T-helper 22 cell (primary cell): ENCODE results near the gene CPSF4L.

Experiments
- DNase-seq: peaks from one replicate; pipeline ENCODE4 v3.0.0-alpha.2; 2020; ENCODE audit warnings: low read depth

CPSF4L gene

DNA sequence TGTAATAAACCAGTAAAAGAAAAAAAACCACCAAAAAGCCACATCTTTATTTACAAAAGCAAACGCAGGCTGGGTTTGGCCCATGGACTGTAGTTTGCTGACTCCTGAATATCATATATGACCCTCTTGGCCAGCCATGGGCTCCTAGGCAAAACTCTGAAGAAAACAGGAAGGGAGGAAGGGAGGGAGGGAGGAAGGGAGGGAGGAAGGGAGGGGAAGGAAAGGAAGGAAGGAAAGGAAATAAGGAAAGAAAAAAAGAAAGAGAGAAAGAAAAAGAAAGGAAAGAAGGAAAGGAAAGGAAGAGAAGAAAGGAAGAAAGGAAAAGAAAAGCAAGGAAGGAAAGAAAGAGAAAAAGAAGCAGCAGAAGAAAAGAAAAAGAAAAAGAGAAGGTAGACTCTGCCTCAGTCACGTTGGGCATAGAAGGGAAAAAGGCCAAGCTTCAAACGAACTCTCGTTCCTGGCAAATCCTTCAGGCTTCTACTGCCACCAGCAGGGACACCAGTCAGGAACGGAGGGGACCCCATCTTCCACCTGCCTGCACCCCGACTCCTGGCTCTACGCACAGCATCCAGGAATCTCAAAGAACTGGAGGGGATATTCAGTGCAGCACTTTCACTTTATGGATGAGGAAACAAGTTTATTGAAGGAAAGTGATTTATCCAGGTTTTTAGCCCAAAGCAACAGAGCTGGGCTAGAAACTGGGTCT, 28.0 kb upstream of the CPSF4L start:
- DNase-seq: no peak

DNA sequence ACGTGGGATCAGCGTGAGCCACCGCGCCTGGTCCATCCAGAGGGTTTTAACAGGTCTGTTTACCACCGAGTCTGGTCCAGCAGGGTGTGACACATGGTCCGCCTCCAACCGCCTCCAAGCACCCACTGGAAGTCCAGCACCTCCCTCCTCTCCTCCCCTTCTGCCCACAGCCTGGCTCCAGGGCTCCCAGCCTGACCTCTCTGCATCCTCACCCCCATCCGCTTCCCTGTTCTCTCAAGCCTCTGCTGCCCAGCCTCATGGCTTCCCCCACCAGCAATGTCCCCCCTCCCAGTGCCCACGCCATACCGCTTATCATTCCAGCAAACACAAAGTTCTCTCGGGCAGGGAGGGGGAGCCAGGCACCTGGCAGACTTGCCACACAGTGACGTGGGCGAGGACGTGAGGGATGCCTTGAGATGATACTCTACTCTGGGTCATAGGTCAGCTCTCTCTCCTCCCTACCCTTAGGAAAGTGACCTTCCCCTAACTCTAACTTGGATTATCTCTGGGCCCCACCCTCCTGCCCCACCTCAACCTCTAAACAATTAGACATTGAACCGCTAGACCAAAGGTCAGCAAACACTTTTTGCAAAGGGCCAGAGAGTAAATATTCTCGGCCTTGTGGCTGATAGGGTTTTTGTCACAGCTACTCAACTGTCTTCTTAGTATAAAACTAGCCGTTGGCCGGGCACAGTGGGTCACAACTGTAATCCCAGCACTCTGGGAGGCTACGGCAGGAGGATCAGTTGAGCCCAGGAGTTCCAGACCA, 27.0 kb upstream of the CPSF4L start:
- DNase-seq: no peak

DNA sequence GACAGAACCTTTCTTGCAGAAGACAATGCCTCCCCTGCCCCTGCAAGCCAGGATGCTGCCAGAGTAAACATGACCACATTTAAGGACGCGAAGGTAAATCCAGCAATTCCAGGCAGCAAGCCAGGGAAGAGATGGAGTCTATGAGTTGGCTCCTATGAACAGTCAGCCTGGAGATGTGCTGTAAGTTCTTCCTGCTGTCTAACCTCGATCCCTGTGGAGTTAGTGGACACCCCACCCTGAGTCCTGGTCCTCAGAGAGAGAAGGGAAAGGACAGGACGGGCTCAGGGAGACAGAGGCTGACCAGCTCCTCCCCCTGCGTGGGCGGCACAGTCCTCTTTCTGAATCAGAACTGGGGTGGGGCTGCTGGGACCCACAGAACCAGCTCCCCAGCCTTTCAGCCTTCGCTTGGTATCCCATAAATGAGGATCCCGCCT, 25.2 kb upstream of the CPSF4L start:
- no peak for DNase-seq

DNA sequence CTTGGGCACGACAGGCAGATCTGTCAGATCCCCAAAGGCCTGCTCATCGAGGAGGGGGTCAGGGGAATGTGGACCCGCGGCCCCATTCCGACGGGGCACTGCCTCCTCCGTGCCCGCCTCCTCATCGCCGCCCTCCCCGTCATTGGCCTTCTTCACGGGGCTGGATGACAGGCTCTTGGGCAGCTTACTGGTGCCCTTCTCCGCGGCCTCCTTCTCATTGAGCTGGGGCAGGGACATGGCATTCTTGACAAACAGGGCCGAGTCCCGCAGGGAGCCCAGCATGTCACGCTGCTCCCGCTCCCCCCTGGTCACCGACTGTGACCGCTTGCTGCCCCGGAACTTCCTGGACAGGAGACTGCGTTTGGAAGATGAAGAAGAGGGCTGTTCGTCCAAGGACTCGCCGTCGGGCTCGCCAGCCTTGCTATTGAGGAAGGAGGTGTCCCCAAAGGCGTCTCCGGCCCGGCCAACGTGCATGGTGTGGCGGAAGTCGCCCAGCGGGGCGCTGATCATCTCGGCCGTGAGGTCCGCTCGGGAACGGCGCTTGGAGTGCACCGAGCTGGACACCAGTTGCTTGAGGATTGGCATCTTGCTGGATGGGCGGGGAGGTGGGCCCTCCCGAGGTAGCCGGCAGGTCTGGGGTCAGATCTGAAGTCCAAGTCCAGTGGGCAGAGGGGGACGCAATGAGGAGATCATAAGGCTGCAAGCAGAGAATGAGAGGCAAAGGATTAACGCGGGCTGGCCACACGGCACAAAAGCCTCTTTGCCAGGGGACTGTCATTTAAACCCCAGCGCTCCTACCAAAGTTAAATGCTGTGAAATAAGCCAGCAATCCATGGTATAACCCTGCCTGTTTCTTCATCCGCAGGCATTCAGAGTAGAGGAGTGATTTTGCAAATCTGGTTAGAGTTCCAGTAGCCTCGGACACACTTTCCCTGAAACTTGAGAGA, 24.5 kb upstream of the CPSF4L start:
- DNase-seq: no peak

DNA sequence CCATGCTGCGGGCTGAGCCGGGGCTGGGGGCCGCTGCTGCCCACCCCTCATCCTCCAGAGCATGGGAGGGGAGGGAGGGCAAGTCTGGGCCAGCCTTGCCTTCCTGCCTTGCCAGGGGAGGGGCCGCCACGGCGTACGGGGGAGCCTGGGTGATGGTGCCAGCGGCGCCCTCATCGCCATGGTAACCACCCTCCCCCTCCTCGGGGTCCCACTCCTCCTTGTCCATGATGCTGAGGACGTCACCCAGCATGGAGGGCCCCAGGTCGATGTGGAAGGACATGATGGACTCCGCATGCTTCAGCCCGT, 23.9 kb upstream of the CPSF4L start:
- DNase-seq: no peak

DNA sequence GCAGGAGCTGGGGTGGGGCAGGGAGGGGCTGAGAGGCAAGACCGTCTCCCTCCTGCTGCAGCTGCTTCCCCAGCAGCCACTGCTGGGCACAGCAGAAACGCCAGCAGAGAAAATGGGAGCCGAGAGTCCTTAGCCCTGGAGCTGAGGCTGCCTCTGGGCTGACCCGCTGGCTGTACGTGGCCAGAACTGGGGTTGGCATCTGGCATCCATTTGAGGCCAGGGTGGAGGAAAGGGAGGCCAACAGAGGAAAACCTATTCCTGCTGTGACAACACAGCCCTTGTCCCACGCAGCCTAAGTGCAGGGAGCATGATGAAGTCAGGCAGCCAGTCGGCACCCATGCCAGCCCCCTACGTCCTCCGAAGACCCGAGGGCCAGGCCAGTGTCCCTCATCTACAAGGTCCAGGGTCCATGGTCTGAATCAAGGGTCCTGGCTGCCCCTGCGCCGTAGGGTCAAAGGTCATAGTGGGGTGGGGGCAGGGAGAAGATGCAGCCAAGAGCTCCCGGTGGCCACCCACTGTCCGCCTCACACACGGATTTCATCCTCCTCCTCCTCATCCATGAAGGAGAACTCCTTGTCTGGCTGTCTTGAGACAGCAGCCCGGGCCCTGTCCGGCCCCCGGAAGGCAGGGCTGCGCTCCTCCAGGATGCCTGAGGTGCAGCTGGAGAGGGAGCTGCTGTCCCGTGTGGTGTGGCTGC, 23.4 kb upstream of the CPSF4L start:
- DNase-seq: no peak

DNA sequence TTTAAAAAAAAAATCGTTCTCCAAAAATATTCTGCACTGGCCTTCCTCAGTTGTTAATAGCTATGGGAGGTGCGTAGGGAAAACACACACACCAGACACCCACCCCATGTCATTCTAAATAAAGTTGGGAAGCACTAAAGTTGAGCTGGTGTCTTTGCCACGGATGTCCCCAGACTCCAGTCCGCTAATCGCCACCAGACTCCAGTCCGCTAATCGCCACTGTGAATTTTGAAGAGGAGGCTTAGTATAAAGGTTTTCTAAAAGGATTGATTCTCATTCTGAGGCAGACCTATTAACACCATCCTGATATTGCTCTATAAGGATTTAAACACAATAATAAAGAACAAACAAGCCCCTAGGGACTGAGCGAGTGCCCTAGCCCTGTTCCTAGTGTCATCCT, 22.7 kb upstream of the CPSF4L start:
- no peak for DNase-seq

DNA sequence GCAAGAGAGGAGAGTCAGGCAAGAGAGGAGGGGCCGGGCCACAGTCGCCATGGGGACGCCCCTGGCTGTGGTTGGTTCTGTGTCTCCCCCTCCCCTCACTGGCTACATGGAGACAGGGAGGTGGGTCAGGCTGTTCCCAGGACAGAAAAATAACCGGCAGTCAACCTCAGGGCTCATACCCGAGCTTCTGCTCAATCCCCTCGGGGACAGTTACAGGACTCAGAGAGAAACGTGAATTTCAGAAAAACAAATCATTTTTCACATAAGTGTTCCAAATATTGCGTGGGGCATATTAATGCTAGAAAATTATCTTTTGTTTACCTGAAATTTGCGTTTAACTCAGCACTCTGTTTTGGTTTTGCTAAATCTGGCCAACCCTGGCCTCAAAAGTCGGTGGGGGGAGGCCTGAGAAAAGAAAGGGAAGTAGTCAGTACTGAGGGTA, 22.2 kb upstream of the CPSF4L start:
- no peak for DNase-seq

DNA sequence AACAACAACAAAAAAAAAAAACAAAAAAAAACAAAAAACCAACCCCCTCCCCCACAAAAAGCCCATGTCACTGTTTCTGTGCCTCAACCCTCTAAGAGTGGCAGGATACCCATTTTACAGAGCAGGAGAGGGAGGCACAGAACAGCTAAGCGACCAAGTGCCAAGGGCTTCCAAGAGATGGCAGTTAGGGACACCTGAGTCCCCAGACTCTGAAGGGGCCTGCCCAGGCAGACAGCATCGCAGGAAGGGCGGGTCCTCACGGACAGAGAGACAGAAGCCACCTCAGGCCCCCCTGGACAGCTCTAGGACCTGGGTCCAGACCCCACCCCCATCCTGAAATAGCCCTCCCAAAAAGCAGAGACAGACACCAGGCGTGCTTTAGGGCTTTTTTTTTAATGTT, 21.6 kb upstream of the CPSF4L start:
- DNase-seq: no peak

DNA sequence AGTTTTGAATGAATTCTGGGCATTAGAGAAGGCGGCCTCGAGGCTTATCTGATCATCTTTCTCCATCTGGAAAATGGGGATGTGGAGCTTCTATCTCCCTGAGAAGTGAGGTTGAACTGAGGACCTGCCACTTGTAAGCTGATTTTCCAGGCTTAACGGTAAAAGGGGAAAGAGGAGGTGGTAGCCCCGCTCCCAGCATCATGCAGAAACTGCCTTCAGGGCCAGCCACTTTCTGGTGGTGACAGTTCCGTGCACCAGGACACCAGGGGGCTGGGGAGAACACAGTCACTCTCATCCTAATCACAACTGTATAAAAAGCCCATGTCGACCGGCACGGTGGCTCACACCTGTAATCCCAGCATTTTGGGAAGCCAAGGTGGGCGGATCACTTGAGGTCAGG, 20.9 kb upstream of the CPSF4L start:
- no peak for DNase-seq

DNA sequence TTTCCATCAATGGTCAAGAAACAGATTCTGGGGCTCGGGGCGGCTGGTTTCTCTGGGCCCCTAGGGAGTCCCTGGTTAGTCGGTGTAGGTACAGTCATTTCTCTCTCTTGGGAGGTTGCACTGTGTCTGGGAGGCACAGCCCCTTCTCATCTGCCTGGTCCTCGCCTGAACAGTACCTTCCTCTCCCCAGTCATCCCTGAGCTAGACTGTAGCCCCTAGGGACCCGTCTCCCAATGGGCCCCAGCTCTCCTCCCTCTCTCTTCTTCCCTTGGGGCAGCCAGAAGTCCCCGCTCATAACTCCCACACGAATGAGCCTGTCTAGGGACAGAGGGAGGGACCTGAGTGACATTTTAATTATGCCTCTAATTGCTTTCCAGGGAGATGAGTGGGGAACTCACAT, 20.2 kb upstream of the CPSF4L start:
- no peak for DNase-seq

DNA sequence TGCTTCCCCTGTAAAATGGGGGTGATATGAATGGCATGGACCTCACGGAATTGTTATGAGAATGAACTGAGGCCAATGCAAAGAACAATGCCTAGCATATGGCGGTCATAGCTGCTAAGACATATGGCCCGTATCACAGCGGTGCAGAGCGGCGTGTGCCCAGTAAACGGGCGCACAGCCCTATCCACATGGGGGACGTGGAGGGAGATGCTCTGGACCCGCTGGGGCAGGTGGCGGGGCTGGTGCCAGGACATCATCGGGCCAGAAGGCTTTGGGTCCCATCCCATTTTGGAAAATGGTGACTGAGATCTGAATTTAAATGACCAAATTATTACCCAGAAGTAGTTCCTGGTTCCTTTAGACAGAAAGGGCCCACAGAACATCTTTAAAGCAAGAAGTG, 18.5 kb upstream of the CPSF4L start:
- DNase-seq: no peak

DNA sequence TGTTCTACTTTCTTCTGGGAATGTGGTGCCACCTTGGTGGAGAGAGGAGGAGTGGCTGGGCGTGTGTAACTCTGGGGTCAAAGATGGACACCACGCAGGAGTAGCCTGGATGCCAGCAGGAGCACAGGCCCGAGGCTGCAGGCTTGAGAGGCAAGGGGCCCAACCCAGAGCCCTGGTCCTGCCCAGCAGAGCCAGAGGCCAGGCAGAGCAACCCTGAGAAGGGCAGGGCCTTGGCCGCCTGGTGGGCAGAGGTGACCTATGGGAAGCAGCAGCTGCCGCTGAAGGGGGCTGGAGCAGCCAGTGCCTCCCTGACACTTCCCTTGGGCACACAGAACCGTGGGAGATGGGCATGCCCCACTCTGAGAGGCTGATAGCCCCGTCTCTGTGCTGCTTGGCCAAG, 18.0 kb upstream of the CPSF4L start:
- DNase-seq: no peak

DNA sequence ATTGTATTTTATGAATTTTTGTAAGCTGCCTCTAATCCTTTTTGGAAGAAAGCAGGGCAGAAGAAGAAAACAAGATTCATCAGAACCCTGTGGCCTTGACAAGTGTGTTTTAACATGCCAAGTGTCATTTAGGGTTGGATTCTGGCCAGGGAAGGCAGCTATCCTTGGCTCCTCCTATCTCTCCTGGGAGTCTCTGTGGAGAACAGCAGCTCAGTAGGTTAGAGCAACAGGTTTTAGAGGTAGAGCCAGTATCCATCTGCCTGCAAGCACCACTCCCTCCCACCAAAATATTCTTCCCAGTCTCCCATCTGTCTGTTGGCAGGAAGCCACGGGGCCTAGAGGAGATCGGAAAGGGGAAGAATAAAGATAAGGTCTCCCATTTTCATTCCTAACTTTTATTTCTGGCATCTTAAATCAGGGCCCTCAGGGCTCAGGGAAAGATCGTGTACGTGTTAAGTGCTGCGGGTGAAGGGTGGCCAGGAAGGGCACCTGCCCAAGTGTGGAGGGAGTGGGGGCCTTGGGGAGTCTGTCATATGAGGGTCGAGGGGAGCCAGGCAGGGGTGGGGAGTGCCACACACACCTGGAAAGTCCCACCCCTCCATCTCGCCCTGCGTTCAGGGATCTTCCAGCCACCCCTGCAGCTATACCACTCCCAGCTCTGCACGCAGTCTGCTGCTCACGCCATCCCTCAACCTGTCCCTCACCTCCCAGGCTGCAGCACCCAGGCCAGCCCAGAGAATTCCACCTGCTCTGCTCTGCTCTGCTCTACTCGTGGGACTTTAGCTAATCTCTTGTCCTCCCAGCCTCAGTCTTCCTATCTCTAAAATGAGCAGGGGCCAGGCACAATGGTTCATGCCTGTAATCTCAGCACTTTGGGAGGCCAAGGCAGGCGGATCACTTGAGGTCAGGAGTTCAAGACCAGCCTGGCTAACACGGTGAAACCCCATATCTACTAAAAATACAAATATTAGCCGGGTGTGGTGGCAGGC, 17.1 kb upstream of the CPSF4L start:
- no peak for DNase-seq

DNA sequence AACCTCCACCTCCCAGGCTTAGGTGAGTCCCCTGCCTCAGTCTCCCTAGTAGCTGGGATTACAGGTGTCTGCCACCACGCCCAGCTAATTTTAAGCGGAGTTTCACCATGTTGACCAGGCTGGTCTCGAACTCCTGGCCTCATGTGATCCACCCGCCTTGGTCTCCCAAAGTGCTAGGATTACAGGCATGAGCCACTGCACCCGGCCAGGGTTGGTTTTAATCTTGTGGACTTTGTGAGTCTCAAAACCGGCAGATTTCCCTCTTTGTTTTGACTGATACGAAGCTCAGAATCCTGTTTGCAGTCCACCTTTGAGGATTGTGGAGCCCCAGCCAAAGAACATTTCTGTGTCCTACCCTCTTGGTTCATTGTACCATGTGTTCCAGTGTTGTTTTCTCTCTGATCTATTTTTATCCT, 16.4 kb upstream of the CPSF4L start:
- DNase-seq: no peak

DNA sequence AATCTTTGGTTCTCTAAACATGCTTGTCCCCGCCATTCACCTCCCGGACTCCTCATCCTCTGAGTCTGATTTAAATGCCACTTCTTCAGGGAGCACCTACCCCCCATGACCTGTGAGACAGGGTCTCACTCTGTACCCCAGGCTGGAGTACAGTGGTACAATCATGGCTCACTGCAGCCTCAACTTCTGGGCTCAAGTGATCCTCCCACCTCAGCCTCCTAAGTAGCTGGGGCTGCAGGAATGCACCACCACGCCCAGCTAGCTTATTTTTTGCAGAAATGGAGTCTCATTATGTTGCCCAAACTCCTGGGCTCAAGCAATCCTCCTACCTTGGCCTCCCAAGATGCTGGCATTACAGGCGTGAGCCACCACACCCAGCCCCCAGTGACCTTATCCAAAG, 12.8 kb upstream of the CPSF4L start:
- no peak for DNase-seq

DNA sequence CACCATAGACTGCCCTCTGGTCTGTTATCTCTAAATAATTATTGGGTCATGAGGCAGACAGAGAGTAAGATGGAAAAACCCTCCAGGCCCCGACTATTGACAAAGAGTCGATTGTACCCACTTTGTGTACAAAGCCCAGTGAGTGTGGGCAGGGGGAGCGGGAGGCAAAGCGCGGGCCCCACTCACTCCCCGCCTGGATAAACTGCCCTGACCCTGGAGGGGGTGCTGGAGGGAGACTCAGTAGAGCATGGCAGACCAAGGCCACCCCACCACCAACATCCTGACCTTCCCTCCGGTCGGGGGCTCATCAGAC, 11.2 kb upstream of the CPSF4L start:
- DNase-seq: no peak

DNA sequence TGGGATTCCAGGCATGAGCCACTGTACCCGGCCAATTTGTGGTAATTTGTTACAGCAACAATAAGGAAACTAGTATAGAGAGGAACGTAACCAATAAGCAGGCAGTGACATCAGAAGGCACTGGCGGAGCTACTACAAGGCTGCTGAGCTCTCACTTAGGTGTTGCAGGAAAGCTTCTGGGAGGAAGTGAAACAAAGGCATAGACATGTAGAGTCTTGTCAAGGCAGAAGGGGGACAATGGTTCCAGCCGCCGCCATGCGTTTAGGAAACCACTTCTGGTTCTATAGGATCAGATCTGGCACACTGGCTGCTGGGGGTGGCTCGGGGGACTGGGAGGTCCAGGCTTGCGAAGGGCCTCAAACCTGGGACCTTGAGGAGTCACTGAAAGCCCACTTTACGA, 9.4 kb upstream of the CPSF4L start:
- DNase-seq: no peak

DNA sequence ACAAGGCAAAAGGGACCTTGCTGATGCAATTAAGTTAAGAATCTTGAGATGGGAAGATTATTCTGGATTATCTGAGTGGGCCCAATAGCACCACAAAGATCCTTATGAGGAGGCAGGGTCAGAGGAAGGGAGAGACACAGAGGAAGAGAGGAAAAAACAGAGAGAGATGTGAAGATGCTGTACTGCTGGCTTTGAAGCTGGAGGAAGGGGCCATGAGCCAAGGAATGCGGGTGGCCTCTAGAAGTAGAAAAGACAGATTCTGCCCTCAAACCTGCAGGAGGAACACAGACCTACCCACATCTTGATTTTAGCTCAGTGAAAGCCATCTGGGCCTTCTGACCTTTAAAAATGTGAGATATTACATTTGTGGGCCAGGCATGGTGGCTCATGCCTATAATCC, 8.1 kb upstream of the CPSF4L start:
- DNase-seq: no peak

DNA sequence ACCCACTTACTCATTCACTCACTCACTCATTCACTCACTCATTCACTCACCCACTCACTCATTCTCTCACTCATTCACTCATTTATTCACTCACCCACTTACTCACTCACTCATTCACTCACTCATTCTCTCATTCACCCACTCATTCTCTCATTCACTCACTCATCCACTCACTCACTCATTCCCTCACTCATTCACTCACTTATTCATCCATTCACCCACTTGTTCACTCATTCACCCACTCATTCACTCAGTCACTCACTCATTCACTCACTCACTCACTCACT, 7.6 kb upstream of the CPSF4L start:
- no peak for DNase-seq

DNA sequence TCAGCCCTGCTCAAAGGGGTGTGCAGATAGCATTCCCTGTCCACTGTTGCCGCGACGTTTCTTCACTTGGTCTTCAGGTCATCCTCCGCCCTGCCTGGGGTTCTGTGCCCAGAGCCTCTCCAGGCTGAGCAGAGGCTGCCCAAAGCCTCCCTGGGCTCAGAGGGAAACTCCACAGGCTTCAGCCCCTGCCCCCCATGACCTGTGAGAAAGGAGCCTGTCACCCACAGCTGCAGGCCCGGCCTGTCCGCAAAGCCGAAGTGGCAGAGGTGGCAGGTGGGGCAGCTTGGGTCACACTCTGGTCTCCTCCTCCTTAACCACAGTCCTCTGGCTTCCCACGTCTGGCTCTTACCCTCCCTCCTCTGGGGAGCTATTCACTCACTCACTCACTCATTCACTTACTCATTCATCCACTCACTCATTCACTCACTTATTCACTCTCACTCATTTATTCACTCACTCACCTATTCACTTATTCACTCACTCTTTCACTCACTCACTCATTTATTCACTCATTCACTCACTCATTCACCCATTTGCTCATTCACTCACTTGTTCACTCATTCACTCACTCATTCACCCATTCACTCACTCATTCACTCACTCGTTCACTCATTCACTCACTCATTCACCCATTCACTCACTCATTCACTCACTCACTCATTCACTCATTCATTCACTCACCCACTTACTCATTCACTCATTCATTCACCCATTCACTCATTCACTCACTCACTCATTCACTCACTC, 7.1 kb upstream of the CPSF4L start:
- DNase-seq: no peak
